GM23338 (cell line): ENCODE data around the gene GLTP. TPM values are rescaled to one million over a fixed set of nuclear protein-coding genes. Genes with fewer than 3 reads are reported as not detected.

Experiments
- ATAC-seq: fragments of 200-7000 bp; cut with Tn5 transposase; 3 replicates; pipeline ENCODE4 v1.9.1; 2020
- DNase-seq: peaks from one replicate; pipeline ENCODE4 v3.0.0-alpha.2; 2015; ENCODE audit warnings: low spot score
- H2AFZ ChIP-seq: fragments of 200-600 bp; sonication (generic); 2 replicates; pipeline ENCODE4 v1.8.0; 2016; ENCODE audit warnings: antibody characterized with exemption, mild to moderate bottlenecking, moderate library complexity
- H3F3A ChIP-seq: fragments of 200-600 bp; sonication (generic); replicated peaks from 2 replicates; pipeline ENCODE4 v1.8.0; 2017; ENCODE audit warnings: antibody characterized with exemption, mixed run types, low read depth
- H3K27ac ChIP-seq: fragments of 200-600 bp; sonication (generic); 2 replicates; pipeline ENCODE4 v1.6.1; 2016; ENCODE audit warnings: low read depth
- H3K27me3 ChIP-seq: fragments of 200-600 bp; sonication (generic); 2 replicates; pipeline ENCODE4 v1.8.0; 2016; ENCODE audit warnings: mild to moderate bottlenecking, mixed run types, moderate library complexity; ENCODE audit not compliant: insufficient read depth
- H3K36me3 ChIP-seq: fragments of 200-600 bp; sonication (generic); 2 replicates; pipeline ENCODE4 v1.8.0; 2016; ENCODE audit warnings: mild to moderate bottlenecking; ENCODE audit not compliant: insufficient read depth
- H3K4me1 ChIP-seq: fragments of 200-600 bp; sonication (generic); 2 replicates; pipeline ENCODE4 v1.8.0; 2016; ENCODE audit warnings: mild to moderate bottlenecking, moderate library complexity; ENCODE audit not compliant: insufficient read depth
- H3K4me2 ChIP-seq: fragments of 200-600 bp; sonication (generic); 2 replicates; pipeline ENCODE4 v1.7.1; 2017; ENCODE audit warnings: mixed run types
- H3K4me3 ChIP-seq: fragments of 200-600 bp; sonication (generic); 2 replicates; pipeline ENCODE4 v1.6.1; 2016; ENCODE audit warnings: mixed run types
- H3K79me2 ChIP-seq: fragments of 200-600 bp; sonication (generic); replicated peaks from 2 replicates; pipeline ENCODE4 v1.8.0; 2017; ENCODE audit warnings: mild to moderate bottlenecking; ENCODE audit not compliant: insufficient read depth
- H3K9me2 ChIP-seq: fragments of 200-600 bp; sonication (generic); 2 replicates; pipeline ENCODE4 v1.8.0; 2017; ENCODE audit not compliant: insufficient read depth
- H4K20me1 ChIP-seq: fragments of 200-600 bp; sonication (generic); replicated peaks from 2 replicates; pipeline ENCODE4 v1.8.0; 2017; ENCODE audit warnings: mild to moderate bottlenecking; ENCODE audit not compliant: insufficient read depth
- H3K27ac Mint-ChIP-seq: 2 replicates; pipeline ENCODE4 v1.8.0; 2020; ENCODE audit warnings: inconsistent platforms, mild to moderate bottlenecking, moderate library complexity, mixed read lengths
- H3K27me3 Mint-ChIP-seq: 3 replicates; pipeline ENCODE4 v1.8.0; 2022; ENCODE audit warnings: low read depth, mild to moderate bottlenecking, moderate library complexity, mixed read lengths, inconsistent platforms; ENCODE audit not compliant: insufficient read depth, poor library complexity
- H3K36me3 Mint-ChIP-seq: 3 replicates; pipeline ENCODE4 v1.8.0; 2021; ENCODE audit warnings: low read depth, mild to moderate bottlenecking, inconsistent platforms, moderate library complexity, mixed read lengths
- H3K4me1 Mint-ChIP-seq: 3 replicates; pipeline ENCODE4 v1.8.0; 2020; ENCODE audit warnings: mild to moderate bottlenecking, inconsistent platforms, mixed read lengths
- H3K4me3 Mint-ChIP-seq: 3 replicates; pipeline ENCODE4 v1.8.0; 2021; ENCODE audit warnings: moderate library complexity, mild to moderate bottlenecking, inconsistent platforms, mixed read lengths
- H3K9me3 Mint-ChIP-seq: 3 replicates; pipeline ENCODE4 v1.8.0; 2020; ENCODE audit warnings: moderate library complexity, mild to moderate bottlenecking, inconsistent platforms, mixed read lengths
- CREB1 ChIP-seq: fragments of 250-450 bp; sonication (Bioruptor Pico); IDR thresholded peaks from 2 replicates; pipeline ENCODE4 v1.5.0; 2020; ENCODE audit warnings: low read depth, mild to moderate bottlenecking, moderate library complexity
- ETS1 ChIP-seq: IDR thresholded peaks from 2 replicates; pipeline ENCODE4 v1.6.1; 2016; ENCODE audit warnings: antibody characterized with exemption
- EZH2 ChIP-seq: fragments of 200-600 bp; sonication (generic); IDR thresholded peaks from one replicate; pipeline ENCODE4 v1.8.0; 2017; ENCODE audit warnings: antibody characterized with exemption, mild to moderate bottlenecking, low read depth; ENCODE audit not compliant: unreplicated experiment
- EZH2phosphoT487 ChIP-seq: fragments of 200-600 bp; sonication (generic); IDR thresholded peaks from one replicate; pipeline ENCODE4 v1.8.1; 2018; ENCODE audit warnings: antibody characterized with exemption; ENCODE audit not compliant: unreplicated experiment
- NANOG ChIP-seq: IDR thresholded peaks from 2 replicates; pipeline ENCODE4 v1.6.1; 2016; ENCODE audit warnings: antibody characterized with exemption, borderline replicate concordance
- POLR2AphosphoS5 ChIP-seq: IDR thresholded peaks from 2 replicates; pipeline ENCODE4 v1.6.1; 2016; ENCODE audit warnings: antibody characterized with exemption, low read depth
- REST ChIP-seq: IDR thresholded peaks from one replicate; pipeline ENCODE4 v1.6.1; 2018; ENCODE audit warnings: antibody characterized with exemption; ENCODE audit not compliant: unreplicated experiment
- STAT1 ChIP-seq: IDR thresholded peaks from one replicate; pipeline ENCODE4 v1.6.1; 2016; ENCODE audit warnings: antibody characterized with exemption; ENCODE audit not compliant: unreplicated experiment
- ZNF331 ChIP-seq: fragments of 250-450 bp; sonication (Bioruptor Pico); IDR thresholded peaks from 2 replicates; pipeline ENCODE4 v1.5.0; 2020; ENCODE audit warnings: low read depth, mild to moderate bottlenecking, moderate library complexity
- polyA plus RNA-seq: library from polyadenylated mRNA; unstranded; fragments of >200 nt; fragmentation: Nextera tagmentation; extraction: Ambion mirVana; gene quantifications from 2 replicates; pipeline ENCODE4 v1.2.1, GENCODE V29; 2016
- total RNA-seq: library from RNA; depleted of rRNA; stranded (reverse); fragments of >200 nt; shearing (Covaris generic); gene quantifications from 2 replicates; pipeline ENCODE4 v1.2.3, GENCODE V29; 2014
- TF ChIP-seq, protein P1 (sequence below), 2 experiments: fragments of 200-600 bp in 1 of 2; sonication (generic) in 1 of 2; conservative IDR thresholded peaks; 2 replicates each; pipeline versions ENCODE4 v1.5.1 to v1.6.1; 2016 to 2017; ENCODE audit warnings: antibody characterized with exemption in 2 of 2, low read depth in 2 of 2, mild to moderate bottlenecking in 2 of 2, moderate library complexity in 1 of 2

GLTP gene
- total and polyA plus RNA-seq, 2 experiments from 2014 or later: 26.5 to 30.2 TPM

- TF ChIP-seq, protein P1, sequence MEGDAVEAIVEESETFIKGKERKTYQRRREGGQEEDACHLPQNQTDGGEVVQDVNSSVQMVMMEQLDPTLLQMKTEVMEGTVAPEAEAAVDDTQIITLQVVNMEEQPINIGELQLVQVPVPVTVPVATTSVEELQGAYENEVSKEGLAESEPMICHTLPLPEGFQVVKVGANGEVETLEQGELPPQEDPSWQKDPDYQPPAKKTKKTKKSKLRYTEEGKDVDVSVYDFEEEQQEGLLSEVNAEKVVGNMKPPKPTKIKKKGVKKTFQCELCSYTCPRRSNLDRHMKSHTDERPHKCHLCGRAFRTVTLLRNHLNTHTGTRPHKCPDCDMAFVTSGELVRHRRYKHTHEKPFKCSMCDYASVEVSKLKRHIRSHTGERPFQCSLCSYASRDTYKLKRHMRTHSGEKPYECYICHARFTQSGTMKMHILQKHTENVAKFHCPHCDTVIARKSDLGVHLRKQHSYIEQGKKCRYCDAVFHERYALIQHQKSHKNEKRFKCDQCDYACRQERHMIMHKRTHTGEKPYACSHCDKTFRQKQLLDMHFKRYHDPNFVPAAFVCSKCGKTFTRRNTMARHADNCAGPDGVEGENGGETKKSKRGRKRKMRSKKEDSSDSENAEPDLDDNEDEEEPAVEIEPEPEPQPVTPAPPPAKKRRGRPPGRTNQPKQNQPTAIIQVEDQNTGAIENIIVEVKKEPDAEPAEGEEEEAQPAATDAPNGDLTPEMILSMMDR (conservative IDR thresholded peaks at IDR 0.05; ENCODE audit: low read depth in 2 of 2): no peak
- TF ChIP-seq ETS1 (no peak), POLR2AphosphoS5 (no peak), EZH2 (no peak), REST (no peak)
Observed at GRCh38 chr12:109871668-109872314, 8.6 kb downstream of the GLTP start (continued).

- H3K4me1 Mint-ChIP-seq: peaks cover 28% of the 10 kb centered on the region
- peaks cover 55% of the 10 kb centered on the region for H3K79me2 ChIP-seq
- peaks cover 5% of the 10 kb centered on the region; the same call in 2 of the 3 replicates for H3K36me3 Mint-ChIP-seq
- H3K4me3 Mint-ChIP-seq: no peak overlapping the region
- no peaks in the 10 kb centered on the region for H3K36me3 ChIP-seq
- no peak overlapping the region for H2AFZ ChIP-seq
- no peak for DNase-seq
- no peak overlapping the region for H3K27ac ChIP-seq
- H3K4me3 ChIP-seq: no peak overlapping the region
- no peak overlapping the region for H3K4me2 ChIP-seq
- H3K9me2 ChIP-seq: no peaks in the 10 kb centered on the region
- no peak for ATAC-seq
- no peaks in the 10 kb centered on the region for H3K9me3 Mint-ChIP-seq
- peaks cover 13% of the 10 kb centered on the region for H3K4me1 ChIP-seq
- H4K20me1 ChIP-seq: peaks cover 16% of the 10 kb centered on the region
- 0 out of 2 replicates have a peak, but pooled peaks cover 3% of the 10 kb centered on the region for H3F3A ChIP-seq
- no peaks in the 10 kb centered on the region for H3K27me3 ChIP-seq
- peaks cover 1% of the 10 kb centered on the region for H3K27me3 Mint-ChIP-seq
- no peak overlapping the region for H3K27ac Mint-ChIP-seq
- no peak for TF ChIP-seq ZNF331 (CRISPR knock-in tag)
- TF ChIP-seq EZH2phosphoT487: no peak
- TF ChIP-seq EZH2: no peak
- no peak for TF ChIP-seq NANOG
- no peak for TF ChIP-seq STAT1
- TF ChIP-seq CREB1 (CRISPR knock-in tag): no peak
- no peak for TF ChIP-seq ETS1
Observed at GRCh38 chr12:109870648-109871047, 9.7 kb downstream of the GLTP start.
